T-helper 2 cell (primary cell): ENCODE data around the gene KIFC3.
A peak's percentile ranks its signal among the peaks of the same experiment; 100 is the strongest.
"Not testable (repeated sequence)": the region's sequence is repeated elsewhere in the genome, so short reads cannot be mapped to it uniquely, and the experiment has no call there.

ENCODE experiments used
- DNase-seq, 5 experiments: peaks; one replicate each; pipeline versions ENCODE4 v3.0.0 to v3.0.0-alpha.2; 2012 to 2022

The KIFC3 gene

GRCh38 chr16:57736419-57737351 lies 65.6 kb downstream of the KIFC3 start:
- DNase-seq, result peak in 4 of 5 experiments; percentile 14 to 60 (median 30)

- DNase-seq, result no peak
These were observed 66.4 kb downstream of the KIFC3 start, which contains the start of gene KATNB1 for GRCh38 chr16:57735755-57736418. Gene KATNB1 (plus strand): TSS chr16:57735770. CDS start chr16:57737244, 1,474 bp downstream.

- peak; percentile 95 to 100 (median 98) for DNase-seq
These were observed 67.2 kb downstream of the KIFC3 start for GRCh38 chr16:57734925-57735754.

- DNase-seq, result no peak
These were observed 67.9 kb downstream of the KIFC3 start for GRCh38 chr16:57734308-57734924.

- DNase-seq, result no peak
These were observed 69.6 kb downstream of the KIFC3 start for GRCh38 chr16:57732714-57733113.

GRCh38 chr16:57732037-57732436 lies 70.3 kb downstream of the KIFC3 start:
- no peak for DNase-seq

GRCh38 chr16:57730771-57731730 lies 71.2 kb downstream of the KIFC3 start:
- DNase-seq, result no peak

- DNase-seq, result not testable (repeated sequence)
These were observed 72.4 kb downstream of the KIFC3 start for GRCh38 chr16:57729852-57730251.

GRCh38 chr16:57729182-57729484 lies 73.2 kb downstream of the KIFC3 start:
- no peak for DNase-seq

GRCh38 chr16:57728336-57729181 lies 73.7 kb downstream of the KIFC3 start:
- no peak for DNase-seq

- DNase-seq, result no peak
These were observed 74.7 kb downstream of the KIFC3 start for GRCh38 chr16:57727610-57728009.

- DNase-seq, result no peak
These were observed 75.8 kb downstream of the KIFC3 start for GRCh38 chr16:57726433-57726947.

- no peak for DNase-seq
These were observed 76.3 kb downstream of the KIFC3 start for GRCh38 chr16:57725976-57726375.

- DNase-seq, result no peak
These were observed 76.7 kb downstream of the KIFC3 start for GRCh38 chr16:57725554-57725953.

GRCh38 chr16:57725151-57725550 lies 77.1 kb downstream of the KIFC3 start:
- no peak for DNase-seq

- DNase-seq, result no peak
These were observed 77.8 kb downstream of the KIFC3 start for GRCh38 chr16:57724531-57724930.

GRCh38 chr16:57723170-57723569 lies 79.1 kb downstream of the KIFC3 start:
- no peak for DNase-seq

GRCh38 chr16:57722651-57723050 lies 79.6 kb downstream of the KIFC3 start:
- no peak for DNase-seq

GRCh38 chr16:57722210-57722499 lies 80.1 kb downstream of the KIFC3 start:
- no peak for DNase-seq
